GM23338 (cell line): Measurements from ENCODE around the gene MTR. TPM values are rescaled to one million over a fixed set of nuclear protein-coding genes. Genes with fewer than 3 reads are reported as not detected.

Experiments
- ATAC-seq: fragments of 200-7000 bp; cut with Tn5 transposase; 3 replicates; pipeline ENCODE4 v1.9.1; 2020
- DNase-seq: peaks from one replicate; pipeline ENCODE4 v3.0.0-alpha.2; 2015; ENCODE audit warnings: low spot score
- H2AFZ ChIP-seq: fragments of 200-600 bp; sonication (generic); 2 replicates; pipeline ENCODE4 v1.8.0; 2016; ENCODE audit warnings: antibody characterized with exemption, mild to moderate bottlenecking, moderate library complexity
- H3F3A ChIP-seq: fragments of 200-600 bp; sonication (generic); replicated peaks from 2 replicates; pipeline ENCODE4 v1.8.0; 2017; ENCODE audit warnings: antibody characterized with exemption, mixed run types, low read depth
- H3K27ac ChIP-seq: fragments of 200-600 bp; sonication (generic); 2 replicates; pipeline ENCODE4 v1.6.1; 2016; ENCODE audit warnings: low read depth
- H3K27me3 ChIP-seq: fragments of 200-600 bp; sonication (generic); 2 replicates; pipeline ENCODE4 v1.8.0; 2016; ENCODE audit warnings: mild to moderate bottlenecking, mixed run types, moderate library complexity; ENCODE audit not compliant: insufficient read depth
- H3K36me3 ChIP-seq: fragments of 200-600 bp; sonication (generic); 2 replicates; pipeline ENCODE4 v1.8.0; 2016; ENCODE audit warnings: mild to moderate bottlenecking; ENCODE audit not compliant: insufficient read depth
- H3K4me1 ChIP-seq: fragments of 200-600 bp; sonication (generic); 2 replicates; pipeline ENCODE4 v1.8.0; 2016; ENCODE audit warnings: mild to moderate bottlenecking, moderate library complexity; ENCODE audit not compliant: insufficient read depth
- H3K4me2 ChIP-seq: fragments of 200-600 bp; sonication (generic); 2 replicates; pipeline ENCODE4 v1.7.1; 2017; ENCODE audit warnings: mixed run types
- H3K4me3 ChIP-seq: fragments of 200-600 bp; sonication (generic); 2 replicates; pipeline ENCODE4 v1.6.1; 2016; ENCODE audit warnings: mixed run types
- H3K79me2 ChIP-seq: fragments of 200-600 bp; sonication (generic); replicated peaks from 2 replicates; pipeline ENCODE4 v1.8.0; 2017; ENCODE audit warnings: mild to moderate bottlenecking; ENCODE audit not compliant: insufficient read depth
- H3K9me2 ChIP-seq: fragments of 200-600 bp; sonication (generic); 2 replicates; pipeline ENCODE4 v1.8.0; 2017; ENCODE audit not compliant: insufficient read depth
- H4K20me1 ChIP-seq: fragments of 200-600 bp; sonication (generic); replicated peaks from 2 replicates; pipeline ENCODE4 v1.8.0; 2017; ENCODE audit warnings: mild to moderate bottlenecking; ENCODE audit not compliant: insufficient read depth
- H3K27ac Mint-ChIP-seq: 2 replicates; pipeline ENCODE4 v1.8.0; 2020; ENCODE audit warnings: inconsistent platforms, mild to moderate bottlenecking, moderate library complexity, mixed read lengths
- H3K27me3 Mint-ChIP-seq: 3 replicates; pipeline ENCODE4 v1.8.0; 2022; ENCODE audit warnings: low read depth, mild to moderate bottlenecking, moderate library complexity, mixed read lengths, inconsistent platforms; ENCODE audit not compliant: insufficient read depth, poor library complexity
- H3K36me3 Mint-ChIP-seq: 3 replicates; pipeline ENCODE4 v1.8.0; 2021; ENCODE audit warnings: low read depth, mild to moderate bottlenecking, inconsistent platforms, moderate library complexity, mixed read lengths
- H3K4me1 Mint-ChIP-seq: 3 replicates; pipeline ENCODE4 v1.8.0; 2020; ENCODE audit warnings: mild to moderate bottlenecking, inconsistent platforms, mixed read lengths
- H3K4me3 Mint-ChIP-seq: 3 replicates; pipeline ENCODE4 v1.8.0; 2021; ENCODE audit warnings: moderate library complexity, mild to moderate bottlenecking, inconsistent platforms, mixed read lengths
- H3K9me3 Mint-ChIP-seq: 3 replicates; pipeline ENCODE4 v1.8.0; 2020; ENCODE audit warnings: moderate library complexity, mild to moderate bottlenecking, inconsistent platforms, mixed read lengths
- CREB1 ChIP-seq: fragments of 250-450 bp; sonication (Bioruptor Pico); IDR thresholded peaks from 2 replicates; pipeline ENCODE4 v1.5.0; 2020; ENCODE audit warnings: low read depth, mild to moderate bottlenecking, moderate library complexity
- EZH2phosphoT487 ChIP-seq: fragments of 200-600 bp; sonication (generic); IDR thresholded peaks from one replicate; pipeline ENCODE4 v1.8.1; 2018; ENCODE audit warnings: antibody characterized with exemption; ENCODE audit not compliant: unreplicated experiment
- JUNB ChIP-seq: IDR thresholded peaks from one replicate; pipeline ENCODE4 v1.6.1; 2016; ENCODE audit warnings: antibody characterized with exemption; ENCODE audit not compliant: unreplicated experiment
- NANOG ChIP-seq: IDR thresholded peaks from 2 replicates; pipeline ENCODE4 v1.6.1; 2016; ENCODE audit warnings: antibody characterized with exemption, borderline replicate concordance
- ZNF331 ChIP-seq: fragments of 250-450 bp; sonication (Bioruptor Pico); IDR thresholded peaks from 2 replicates; pipeline ENCODE4 v1.5.0; 2020; ENCODE audit warnings: low read depth, mild to moderate bottlenecking, moderate library complexity
- polyA plus RNA-seq: library from polyadenylated mRNA; unstranded; fragments of >200 nt; fragmentation: Nextera tagmentation; extraction: Ambion mirVana; gene quantifications from 2 replicates; pipeline ENCODE4 v1.2.1, GENCODE V29; 2016
- total RNA-seq: library from RNA; depleted of rRNA; stranded (reverse); fragments of >200 nt; shearing (Covaris generic); gene quantifications from 2 replicates; pipeline ENCODE4 v1.2.3, GENCODE V29; 2014
- TF ChIP-seq, protein P1 (sequence below): fragments of 250-450 bp; sonication (Bioruptor Pico); IDR thresholded peaks from 2 replicates; pipeline ENCODE4 v1.5.0; 2020; ENCODE audit warnings: mild to moderate bottlenecking, moderate library complexity
- TF ChIP-seq, protein P2 (sequence below): IDR thresholded peaks from 2 replicates; pipeline ENCODE4 v1.6.1; 2016; ENCODE audit warnings: antibody characterized with exemption
- TF ChIP-seq, protein P3 (sequence below), 2 experiments: fragments of 200-600 bp in 1 of 2; sonication (generic) in 1 of 2; conservative IDR thresholded peaks; 2 replicates each; pipeline versions ENCODE4 v1.5.1 to v1.6.1; 2016 to 2017; ENCODE audit warnings: antibody characterized with exemption in 2 of 2, low read depth in 2 of 2, mild to moderate bottlenecking in 2 of 2, moderate library complexity in 1 of 2

MTR gene
- total and polyA plus RNA-seq, 2 experiments from 2014 or later = 6.4 to 20.0 TPM

DNA sequence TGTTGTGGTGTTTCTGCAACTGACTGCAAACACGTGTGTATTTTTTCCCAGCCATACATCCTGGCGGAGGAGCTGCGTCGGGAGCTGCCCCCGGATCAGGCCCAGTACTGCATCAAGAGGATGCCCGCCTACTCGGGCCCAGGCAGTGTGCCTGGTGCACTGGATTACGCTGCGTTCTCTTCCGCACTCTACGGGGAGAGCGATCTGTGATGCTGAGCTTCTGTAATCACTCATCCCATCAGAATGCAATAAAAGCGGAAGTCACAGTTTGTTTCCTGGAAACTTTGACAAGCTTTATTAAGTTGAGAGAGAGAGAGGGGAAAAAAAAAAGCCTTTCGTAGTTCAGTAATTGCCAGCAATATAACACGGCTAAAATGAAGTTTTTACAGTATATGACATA, 32.7 kb upstream of the MTR start:
- Mint-ChIP-seq H3K36me3 (no peaks in the 10 kb centered on the region), H3K9me3 (no peaks in the 10 kb centered on the region), H3K27me3 (no peaks in the 10 kb centered on the region), H3K4me3 (no peak overlapping the region), H3K27ac (no peak overlapping the region), H3K4me1 (0 out of 3 replicates have a peak, but pooled peaks cover 2% of the 10 kb centered on the region)
- no peaks in the 10 kb centered on the region for H3F3A ChIP-seq
- no peaks in the 10 kb centered on the region for H3K79me2 ChIP-seq
- H3K36me3 ChIP-seq = no peaks in the 10 kb centered on the region
- no peaks in the 10 kb centered on the region for H3K9me2 ChIP-seq
- no peak overlapping the region for H3K27ac ChIP-seq
- no peak for DNase-seq
- no peak for ATAC-seq
- H3K4me2 ChIP-seq = no peak overlapping the region
- H3K4me3 ChIP-seq = no peak overlapping the region
- TF ChIP-seq JUNB (no peak), ZNF331 (no peak), EZH2phosphoT487 (no peak), CREB1 (CRISPR knock-in tag) (no peak), NANOG (no peak)
- TF ChIP-seq, protein P1, sequence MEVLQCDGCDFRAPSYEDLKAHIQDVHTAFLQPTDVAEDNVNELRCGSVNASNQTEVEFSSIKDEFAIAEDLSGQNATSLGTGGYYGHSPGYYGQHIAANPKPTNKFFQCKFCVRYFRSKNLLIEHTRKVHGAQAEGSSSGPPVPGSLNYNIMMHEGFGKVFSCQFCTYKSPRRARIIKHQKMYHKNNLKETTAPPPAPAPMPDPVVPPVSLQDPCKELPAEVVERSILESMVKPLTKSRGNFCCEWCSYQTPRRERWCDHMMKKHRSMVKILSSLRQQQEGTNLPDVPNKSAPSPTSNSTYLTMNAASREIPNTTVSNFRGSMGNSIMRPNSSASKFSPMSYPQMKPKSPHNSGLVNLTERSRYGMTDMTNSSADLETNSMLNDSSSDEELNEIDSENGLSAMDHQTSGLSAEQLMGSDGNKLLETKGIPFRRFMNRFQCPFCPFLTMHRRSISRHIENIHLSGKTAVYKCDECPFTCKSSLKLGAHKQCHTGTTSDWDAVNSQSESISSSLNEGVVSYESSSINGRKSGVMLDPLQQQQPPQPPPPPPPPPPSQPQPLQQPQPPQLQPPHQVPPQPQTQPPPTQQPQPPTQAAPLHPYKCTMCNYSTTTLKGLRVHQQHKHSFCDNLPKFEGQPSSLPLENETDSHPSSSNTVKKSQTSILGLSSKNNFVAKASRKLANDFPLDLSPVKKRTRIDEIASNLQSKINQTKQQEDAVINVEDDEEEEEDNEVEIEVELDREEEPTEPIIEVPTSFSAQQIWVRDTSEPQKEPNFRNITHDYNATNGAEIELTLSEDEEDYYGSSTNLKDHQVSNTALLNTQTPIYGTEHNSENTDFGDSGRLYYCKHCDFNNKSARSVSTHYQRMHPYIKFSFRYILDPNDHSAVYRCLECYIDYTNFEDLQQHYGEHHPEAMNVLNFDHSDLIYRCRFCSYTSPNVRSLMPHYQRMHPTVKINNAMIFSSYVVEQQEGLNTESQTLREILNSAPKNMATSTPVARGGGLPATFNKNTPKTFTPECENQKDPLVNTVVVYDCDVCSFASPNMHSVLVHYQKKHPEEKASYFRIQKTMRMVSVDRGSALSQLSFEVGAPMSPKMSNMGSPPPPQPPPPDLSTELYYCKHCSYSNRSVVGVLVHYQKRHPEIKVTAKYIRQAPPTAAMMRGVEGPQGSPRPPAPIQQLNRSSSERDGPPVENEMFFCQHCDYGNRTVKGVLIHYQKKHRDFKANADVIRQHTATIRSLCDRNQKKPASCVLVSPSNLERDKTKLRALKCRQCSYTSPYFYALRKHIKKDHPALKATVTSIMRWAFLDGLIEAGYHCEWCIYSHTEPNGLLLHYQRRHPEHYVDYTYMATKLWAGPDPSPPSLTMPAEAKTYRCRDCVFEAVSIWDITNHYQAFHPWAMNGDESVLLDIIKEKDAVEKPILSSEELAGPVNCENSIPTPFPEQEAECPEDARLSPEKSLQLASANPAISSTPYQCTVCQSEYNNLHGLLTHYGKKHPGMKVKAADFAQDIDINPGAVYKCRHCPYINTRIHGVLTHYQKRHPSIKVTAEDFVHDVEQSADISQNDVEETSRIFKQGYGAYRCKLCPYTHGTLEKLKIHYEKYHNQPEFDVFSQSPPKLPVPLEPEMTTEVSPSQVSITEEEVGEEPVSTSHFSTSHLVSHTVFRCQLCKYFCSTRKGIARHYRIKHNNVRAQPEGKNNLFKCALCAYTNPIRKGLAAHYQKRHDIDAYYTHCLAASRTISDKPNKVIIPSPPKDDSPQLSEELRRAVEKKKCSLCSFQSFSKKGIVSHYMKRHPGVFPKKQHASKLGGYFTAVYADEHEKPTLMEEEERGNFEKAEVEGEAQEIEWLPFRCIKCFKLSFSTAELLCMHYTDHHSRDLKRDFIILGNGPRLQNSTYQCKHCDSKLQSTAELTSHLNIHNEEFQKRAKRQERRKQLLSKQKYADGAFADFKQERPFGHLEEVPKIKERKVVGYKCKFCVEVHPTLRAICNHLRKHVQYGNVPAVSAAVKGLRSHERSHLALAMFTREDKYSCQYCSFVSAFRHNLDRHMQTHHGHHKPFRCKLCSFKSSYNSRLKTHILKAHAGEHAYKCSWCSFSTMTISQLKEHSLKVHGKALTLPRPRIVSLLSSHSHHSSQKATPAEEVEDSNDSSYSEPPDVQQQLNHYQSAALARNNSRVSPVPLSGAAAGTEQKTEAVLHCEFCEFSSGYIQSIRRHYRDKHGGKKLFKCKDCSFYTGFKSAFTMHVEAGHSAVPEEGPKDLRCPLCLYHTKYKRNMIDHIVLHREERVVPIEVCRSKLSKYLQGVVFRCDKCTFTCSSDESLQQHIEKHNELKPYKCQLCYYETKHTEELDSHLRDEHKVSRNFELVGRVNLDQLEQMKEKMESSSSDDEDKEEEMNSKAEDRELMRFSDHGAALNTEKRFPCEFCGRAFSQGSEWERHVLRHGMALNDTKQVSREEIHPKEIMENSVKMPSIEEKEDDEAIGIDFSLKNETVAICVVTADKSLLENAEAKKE (CRISPR knock-in tag) = no peak
- TF ChIP-seq, protein P2, sequence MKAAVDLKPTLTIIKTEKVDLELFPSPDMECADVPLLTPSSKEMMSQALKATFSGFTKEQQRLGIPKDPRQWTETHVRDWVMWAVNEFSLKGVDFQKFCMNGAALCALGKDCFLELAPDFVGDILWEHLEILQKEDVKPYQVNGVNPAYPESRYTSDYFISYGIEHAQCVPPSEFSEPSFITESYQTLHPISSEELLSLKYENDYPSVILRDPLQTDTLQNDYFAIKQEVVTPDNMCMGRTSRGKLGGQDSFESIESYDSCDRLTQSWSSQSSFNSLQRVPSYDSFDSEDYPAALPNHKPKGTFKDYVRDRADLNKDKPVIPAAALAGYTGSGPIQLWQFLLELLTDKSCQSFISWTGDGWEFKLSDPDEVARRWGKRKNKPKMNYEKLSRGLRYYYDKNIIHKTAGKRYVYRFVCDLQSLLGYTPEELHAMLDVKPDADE = no peak
- TF ChIP-seq, protein P3, sequence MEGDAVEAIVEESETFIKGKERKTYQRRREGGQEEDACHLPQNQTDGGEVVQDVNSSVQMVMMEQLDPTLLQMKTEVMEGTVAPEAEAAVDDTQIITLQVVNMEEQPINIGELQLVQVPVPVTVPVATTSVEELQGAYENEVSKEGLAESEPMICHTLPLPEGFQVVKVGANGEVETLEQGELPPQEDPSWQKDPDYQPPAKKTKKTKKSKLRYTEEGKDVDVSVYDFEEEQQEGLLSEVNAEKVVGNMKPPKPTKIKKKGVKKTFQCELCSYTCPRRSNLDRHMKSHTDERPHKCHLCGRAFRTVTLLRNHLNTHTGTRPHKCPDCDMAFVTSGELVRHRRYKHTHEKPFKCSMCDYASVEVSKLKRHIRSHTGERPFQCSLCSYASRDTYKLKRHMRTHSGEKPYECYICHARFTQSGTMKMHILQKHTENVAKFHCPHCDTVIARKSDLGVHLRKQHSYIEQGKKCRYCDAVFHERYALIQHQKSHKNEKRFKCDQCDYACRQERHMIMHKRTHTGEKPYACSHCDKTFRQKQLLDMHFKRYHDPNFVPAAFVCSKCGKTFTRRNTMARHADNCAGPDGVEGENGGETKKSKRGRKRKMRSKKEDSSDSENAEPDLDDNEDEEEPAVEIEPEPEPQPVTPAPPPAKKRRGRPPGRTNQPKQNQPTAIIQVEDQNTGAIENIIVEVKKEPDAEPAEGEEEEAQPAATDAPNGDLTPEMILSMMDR (conservative IDR thresholded peaks at IDR 0.05; ENCODE audit: low read depth in 2 of 2) = no peak
- H4K20me1 ChIP-seq = 0 out of 2 replicates have a peak, but pooled peaks cover 3% of the 10 kb centered on the region
- no peaks in the 10 kb centered on the region for H3K4me1 ChIP-seq
- no peaks in the 10 kb centered on the region for H3K27me3 ChIP-seq
- H2AFZ ChIP-seq = no peak overlapping the region
